Endodermal cell (in vitro differentiated cells): Measurements from ENCODE around the gene TSEN54. TPM values are rescaled to one million over a fixed set of nuclear protein-coding genes. Genes with fewer than 3 reads are reported as not detected.

Experiments
- DNase-seq: peaks from one replicate; pipeline ENCODE4 v3.0.0-alpha.2; 2017
- H3K27ac ChIP-seq: 2 replicates; pipeline ENCODE4 v1.5.1; 2013; ENCODE audit warnings: mild to moderate bottlenecking, low read depth, low read length, moderate library complexity
- H3K27me3 ChIP-seq: 2 replicates; pipeline ENCODE4 v1.6.1; 2013; ENCODE audit warnings: mild to moderate bottlenecking, low read length, moderate library complexity; ENCODE audit not compliant: insufficient read depth, control insufficient read depth, poor library complexity, severe bottlenecking
- H3K36me3 ChIP-seq: 2 replicates; pipeline ENCODE4 v1.7.0; 2013; ENCODE audit warnings: mild to moderate bottlenecking, low read length, moderate library complexity; ENCODE audit not compliant: control insufficient read depth, insufficient read depth
- H3K4me1 ChIP-seq: one replicate; pipeline ENCODE4 v1.7.0; 2013; ENCODE audit warnings: low read length; ENCODE audit not compliant: control insufficient read depth, insufficient read depth
- H3K4me3 ChIP-seq: 2 replicates; pipeline ENCODE4 v1.5.1; 2013; ENCODE audit warnings: mild to moderate bottlenecking, low read length, moderate library complexity
- H3K9ac ChIP-seq: 2 replicates; pipeline ENCODE4 v1.6.1; 2013; ENCODE audit warnings: mild to moderate bottlenecking, low read length, moderate library complexity; ENCODE audit not compliant: poor library complexity, severe bottlenecking; ENCODE audit errors: extremely low read depth
- H3K9me3 ChIP-seq: 2 replicates; pipeline ENCODE4 v1.6.1; 2013; ENCODE audit warnings: mild to moderate bottlenecking, low read length, moderate library complexity; ENCODE audit not compliant: control insufficient read depth
- H3K27ac Mint-ChIP-seq: 2 replicates; pipeline ENCODE4 v1.8.0; 2020; ENCODE audit warnings: mixed read lengths
- H3K27me3 Mint-ChIP-seq: 2 replicates; pipeline ENCODE4 v1.8.0; 2021; ENCODE audit warnings: mild to moderate bottlenecking, mixed read lengths; ENCODE audit not compliant: insufficient read depth
- H3K36me3 Mint-ChIP-seq: 2 replicates; pipeline ENCODE4 v1.8.0; 2020; ENCODE audit warnings: low read depth, mixed read lengths
- H3K4me1 Mint-ChIP-seq: 2 replicates; pipeline ENCODE4 v1.8.0; 2020; ENCODE audit warnings: mixed read lengths
- H3K4me3 Mint-ChIP-seq: 2 replicates; pipeline ENCODE4 v1.8.0; 2020; ENCODE audit warnings: mild to moderate bottlenecking, moderate library complexity, mixed read lengths
- H3K9me3 Mint-ChIP-seq: 2 replicates; pipeline ENCODE4 v1.8.0; 2020; ENCODE audit warnings: mild to moderate bottlenecking, mixed read lengths
- WGBS, 2 experiments: methylation state at CpG; one replicate each; pipeline versions ENCODE4 v1.1.5 to v1.1.7; 2013; ENCODE audit warnings: missing lambda C conversion rate in 2 of 2, mixed read lengths in 1 of 2; ENCODE audit not compliant: insufficient coverage in 1 of 2, insufficient read length in 1 of 2; 5-methylcytosine and 5-hydroxymethylcytosine counted together
- total RNA-seq, 2 donors: library from RNA; stranded (reverse); fragmentation: NEBNext Ultra II Directional in 1 of 2; extraction: Animal tissue kit (Norgen Biotek cat#: 25700) in 1 of 2; gene quantifications; 2 replicates in 1 of 2; 3 replicates in 1 of 2; pipeline ENCODE4 v1.2.1, GENCODE V29; 2021
- TF ChIP-seq, protein P1 (sequence below): fragments of 200-600 bp; sonication (generic); conservative IDR thresholded peaks from 2 replicates; pipeline ENCODE4 v1.5.0; 2021; ENCODE audit warnings: antibody characterized with exemption, mild to moderate bottlenecking

Gene TSEN54
- total RNA-seq, 2 donors from 2014 or later = 37.7 to 39.1 TPM

GRCh38 chr17:75498726-75499213 lies 17.6 kb upstream of the TSEN54 start:
- WGBS, 2 experiments = 78 to 87% methylated on average over 12 to 16 of the region's 16 CpGs
- Histone ChIP-seq H3K36me3 (peaks cover 14% of the 10 kb centered on the region), H3K27me3 (no peaks in the 10 kb centered on the region), H3K4me3 (no peak overlapping the region), H3K9ac (no peak overlapping the region), H3K27ac (peak overlapping the region; percentile 44), H3K4me1 (no peaks in the 10 kb centered on the region), H3K9me3 (no peaks in the 10 kb centered on the region)
- peak; percentile 80 for DNase-seq
- Mint-ChIP-seq H3K27me3 (no peaks in the 10 kb centered on the region), H3K4me1 (no peaks in the 10 kb centered on the region), H3K9me3 (no peaks in the 10 kb centered on the region), H3K27ac (no peak overlapping the region), H3K36me3 (peaks cover 10% of the 10 kb centered on the region), H3K4me3 (no peak overlapping the region)
- TF ChIP-seq, protein P1, sequence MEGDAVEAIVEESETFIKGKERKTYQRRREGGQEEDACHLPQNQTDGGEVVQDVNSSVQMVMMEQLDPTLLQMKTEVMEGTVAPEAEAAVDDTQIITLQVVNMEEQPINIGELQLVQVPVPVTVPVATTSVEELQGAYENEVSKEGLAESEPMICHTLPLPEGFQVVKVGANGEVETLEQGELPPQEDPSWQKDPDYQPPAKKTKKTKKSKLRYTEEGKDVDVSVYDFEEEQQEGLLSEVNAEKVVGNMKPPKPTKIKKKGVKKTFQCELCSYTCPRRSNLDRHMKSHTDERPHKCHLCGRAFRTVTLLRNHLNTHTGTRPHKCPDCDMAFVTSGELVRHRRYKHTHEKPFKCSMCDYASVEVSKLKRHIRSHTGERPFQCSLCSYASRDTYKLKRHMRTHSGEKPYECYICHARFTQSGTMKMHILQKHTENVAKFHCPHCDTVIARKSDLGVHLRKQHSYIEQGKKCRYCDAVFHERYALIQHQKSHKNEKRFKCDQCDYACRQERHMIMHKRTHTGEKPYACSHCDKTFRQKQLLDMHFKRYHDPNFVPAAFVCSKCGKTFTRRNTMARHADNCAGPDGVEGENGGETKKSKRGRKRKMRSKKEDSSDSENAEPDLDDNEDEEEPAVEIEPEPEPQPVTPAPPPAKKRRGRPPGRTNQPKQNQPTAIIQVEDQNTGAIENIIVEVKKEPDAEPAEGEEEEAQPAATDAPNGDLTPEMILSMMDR = peak; percentile 23

DNA sequence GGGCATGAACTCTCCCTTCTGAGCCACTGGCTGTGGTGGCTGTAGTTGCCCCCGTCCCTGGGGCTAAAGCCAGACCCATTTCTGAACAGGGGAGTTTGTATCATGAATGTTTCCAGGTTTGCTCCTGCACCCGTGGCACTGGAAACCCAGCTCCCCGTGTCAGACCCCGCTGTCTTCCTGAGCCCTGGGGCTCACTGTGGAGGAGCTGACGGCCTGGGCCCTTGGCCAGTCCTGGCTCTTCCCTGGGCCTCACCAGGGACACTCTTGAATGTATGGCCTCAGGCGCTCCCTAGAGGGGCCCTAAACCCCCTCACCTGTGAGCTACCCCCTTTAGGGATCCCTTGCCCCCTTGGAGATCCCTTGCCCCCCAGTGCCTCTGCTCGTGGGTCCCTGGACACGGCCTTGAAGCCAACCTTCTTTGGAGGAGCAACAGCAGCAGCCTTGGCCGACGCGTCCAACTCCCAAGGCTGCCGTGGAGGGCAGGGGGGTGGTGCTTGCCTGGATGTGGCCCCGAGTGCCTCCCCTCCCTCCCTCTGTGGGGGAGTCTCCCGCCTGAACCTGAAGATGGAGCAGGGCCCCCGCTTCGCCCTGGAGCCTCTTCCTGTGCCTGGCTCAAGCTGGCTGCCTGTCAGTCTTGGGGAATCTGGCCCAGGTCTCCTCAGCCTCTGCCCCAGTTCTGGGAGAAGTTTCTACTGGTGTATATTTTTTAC lies 16.9 kb upstream of the TSEN54 start:
- H3K36me3 Mint-ChIP-seq = peaks cover 8% of the 10 kb centered on the region
- no peak overlapping the region for H3K27ac Mint-ChIP-seq

GRCh38 chr17:75500419-75501216 lies 15.7 kb upstream of the TSEN54 start:
- no peak overlapping the region for H3K27ac ChIP-seq
- no peaks in the 10 kb centered on the region for H3K9me3 ChIP-seq
- no peak overlapping the region for H3K4me3 ChIP-seq
- WGBS, 2 experiments = 92 to 100% methylated on average over 7 to 17 of the region's 17 CpGs
- no peaks in the 10 kb centered on the region for H3K4me1 ChIP-seq
- H3K36me3 ChIP-seq = peaks cover 10% of the 10 kb centered on the region
- H3K27me3 ChIP-seq = no peaks in the 10 kb centered on the region
- no peaks in the 10 kb centered on the region for H3K9me3 Mint-ChIP-seq
- no peaks in the 10 kb centered on the region for H3K27me3 Mint-ChIP-seq
- DNase-seq = no peak
- no peak overlapping the region for H3K4me3 Mint-ChIP-seq
- peaks cover 10% of the 10 kb centered on the region for H3K36me3 Mint-ChIP-seq
- no peak overlapping the region for H3K27ac Mint-ChIP-seq
- TF ChIP-seq, protein P1 = no peak
- no peak overlapping the region for H3K9ac ChIP-seq
- no peaks in the 10 kb centered on the region for H3K4me1 Mint-ChIP-seq

More for the DNA sequence above, 16.9 kb upstream of the TSEN54 start:
- H3K4me1 Mint-ChIP-seq = no peaks in the 10 kb centered on the region
- 90 to 93% methylated on average over 2 to 16 of the region's 16 CpGs for WGBS, 2 experiments
- no peak overlapping the region for H3K9ac ChIP-seq
- TF ChIP-seq, protein P1 = no peak
- H3K27me3 ChIP-seq = no peaks in the 10 kb centered on the region
- DNase-seq = no peak
- no peaks in the 10 kb centered on the region for H3K4me1 ChIP-seq
- no peak overlapping the region for H3K4me3 Mint-ChIP-seq
- H3K4me3 ChIP-seq = no peak overlapping the region
- peaks cover 10% of the 10 kb centered on the region for H3K36me3 ChIP-seq
- no peaks in the 10 kb centered on the region for H3K9me3 Mint-ChIP-seq
- H3K27me3 Mint-ChIP-seq = no peaks in the 10 kb centered on the region
- no peaks in the 10 kb centered on the region for H3K9me3 ChIP-seq
- peak overlapping the region; percentile 44 for H3K27ac ChIP-seq
